ENCODE results near the gene MTIF2.
A peak's percentile ranks its signal among the peaks of the same experiment; 100 is the strongest.
"Not testable (repeated sequence)": the region's sequence is repeated elsewhere in the genome, so short reads cannot be mapped to it uniquely, and the experiment has no call there.

MTIF2 gene

DNA sequence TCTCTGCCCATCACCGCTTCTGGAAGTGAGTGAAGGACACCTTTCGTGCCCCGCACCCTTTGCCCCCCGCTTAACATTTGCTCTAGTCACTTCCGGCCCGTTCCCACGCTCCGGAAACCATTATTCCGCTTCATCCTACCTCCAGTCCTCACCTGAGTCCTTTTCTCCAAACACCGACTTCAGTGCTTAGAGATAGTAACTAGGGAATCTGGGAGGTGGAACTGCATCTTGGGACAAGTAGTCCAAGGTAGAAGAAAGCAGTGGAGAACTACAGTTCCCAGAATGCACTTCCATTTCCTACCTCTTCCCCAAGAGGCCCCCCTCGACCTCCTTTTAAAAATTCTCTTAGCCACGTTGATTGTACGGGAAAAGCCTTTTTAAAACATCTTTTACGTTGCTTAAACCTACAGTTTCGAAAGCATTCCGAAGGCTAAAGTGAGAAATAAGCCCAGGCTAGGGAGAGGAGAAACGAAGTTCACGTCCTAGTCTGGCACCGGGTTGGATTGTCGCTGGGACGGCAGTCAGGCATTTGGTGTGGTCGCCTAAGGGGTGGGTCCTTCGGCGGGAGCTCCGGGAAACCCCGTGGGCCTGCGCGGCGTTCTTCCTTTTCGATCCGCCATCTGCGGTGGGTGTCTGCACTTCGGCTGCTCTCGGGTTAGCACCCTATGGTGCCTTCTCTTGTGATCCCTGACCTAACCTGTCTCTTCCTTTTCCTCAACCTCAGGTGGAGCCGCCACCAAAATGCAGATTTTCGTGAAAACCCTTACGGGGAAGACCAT is 36.8 kb downstream of the MTIF2 start, which contains the start of the genes CLHC1 and RPS27A:
CLHC1 (minus strand) TSS at position 210 of the 779 bp plus-strand sequence. CDS start 9,882 bp downstream, outside the sequence.
RPS27A (plus strand) TSS at position 605 of the 779 bp plus-strand sequence; CDS start at position 742, 137 bp downstream.
- ChIA-PET POLR2A (ENCODE audit: low non-redundant PET) (interaction anchor here (0.5 to 1.0 kb wide), 3 partner anchors 8 to 184 kb away, joined by 3 to 4 read pairs (median 3); partner anchors contain the start of gene RTN4), CTCF (no interaction called here)
- H3K27ac ChIP-seq = peak within 1 kb of the TSS; percentile 95
- peak; percentile 95 for DNase-seq (ENCODE audit: low spot score)
- TF ChIP-seq, protein P1, sequence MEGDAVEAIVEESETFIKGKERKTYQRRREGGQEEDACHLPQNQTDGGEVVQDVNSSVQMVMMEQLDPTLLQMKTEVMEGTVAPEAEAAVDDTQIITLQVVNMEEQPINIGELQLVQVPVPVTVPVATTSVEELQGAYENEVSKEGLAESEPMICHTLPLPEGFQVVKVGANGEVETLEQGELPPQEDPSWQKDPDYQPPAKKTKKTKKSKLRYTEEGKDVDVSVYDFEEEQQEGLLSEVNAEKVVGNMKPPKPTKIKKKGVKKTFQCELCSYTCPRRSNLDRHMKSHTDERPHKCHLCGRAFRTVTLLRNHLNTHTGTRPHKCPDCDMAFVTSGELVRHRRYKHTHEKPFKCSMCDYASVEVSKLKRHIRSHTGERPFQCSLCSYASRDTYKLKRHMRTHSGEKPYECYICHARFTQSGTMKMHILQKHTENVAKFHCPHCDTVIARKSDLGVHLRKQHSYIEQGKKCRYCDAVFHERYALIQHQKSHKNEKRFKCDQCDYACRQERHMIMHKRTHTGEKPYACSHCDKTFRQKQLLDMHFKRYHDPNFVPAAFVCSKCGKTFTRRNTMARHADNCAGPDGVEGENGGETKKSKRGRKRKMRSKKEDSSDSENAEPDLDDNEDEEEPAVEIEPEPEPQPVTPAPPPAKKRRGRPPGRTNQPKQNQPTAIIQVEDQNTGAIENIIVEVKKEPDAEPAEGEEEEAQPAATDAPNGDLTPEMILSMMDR (conservative IDR thresholded peaks at IDR 0.05; ENCODE audit: low read depth) = no peak

DNA sequence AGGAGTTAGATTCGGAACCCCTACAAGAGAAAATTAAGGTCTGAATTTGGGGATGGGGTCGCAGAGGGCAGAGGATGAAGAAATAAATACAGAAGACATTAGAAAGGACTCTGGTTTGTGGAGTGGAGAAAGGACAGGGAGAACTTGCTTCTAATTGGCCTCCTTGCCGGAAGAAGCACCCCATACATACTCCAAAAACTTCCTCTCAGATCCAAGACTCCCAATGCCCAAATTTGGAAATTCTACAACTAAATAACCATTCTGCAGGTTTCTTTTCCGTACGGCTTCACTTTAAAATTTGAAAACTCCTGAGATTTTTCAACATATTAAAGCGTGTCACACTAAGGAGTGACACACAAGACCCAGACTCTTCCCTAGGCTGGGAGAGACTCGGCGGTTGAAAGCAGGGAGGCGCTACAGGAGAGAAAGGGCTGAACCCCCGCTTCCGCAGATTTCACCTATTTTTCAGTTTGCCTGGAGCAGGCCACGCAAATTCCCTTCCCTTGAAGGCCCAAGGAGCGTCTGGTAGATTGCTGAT is 37.4 kb downstream of the MTIF2 start:
- POLR2A ChIA-PET (ENCODE audit: low non-redundant PET) = interaction anchor here (0.6 kb wide), 1 partner anchor 20 kb away, joined by 8 read pairs; no protein-coding TSS in a partner anchor
- DNase-seq (ENCODE audit: low spot score) = no peak
- CTCF ChIA-PET = no interaction called here
- TF ChIP-seq, protein P1 (conservative IDR thresholded peaks at IDR 0.05; ENCODE audit: low read depth) = no peak
- peak overlapping the region; percentile 95 for H3K27ac ChIP-seq

DNA sequence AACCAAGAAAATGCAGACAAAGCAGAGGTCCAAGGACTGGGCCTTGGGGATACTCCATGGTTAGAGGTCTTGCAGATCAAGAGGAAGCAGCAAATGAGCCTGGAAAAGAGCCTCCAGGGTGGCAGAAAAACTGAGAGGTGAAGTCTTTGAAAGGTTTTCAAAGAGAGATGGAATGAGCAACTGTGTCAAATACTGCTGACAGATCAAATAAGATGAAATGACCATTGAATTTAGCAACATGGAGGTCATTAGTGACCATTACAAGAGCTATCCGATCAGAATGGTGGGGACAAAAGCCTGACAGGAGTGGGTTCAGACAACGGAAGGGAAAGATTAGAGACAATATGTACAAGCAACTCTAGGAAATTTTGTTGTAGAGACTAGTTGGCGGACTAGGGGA is 38.5 kb downstream of the MTIF2 start:
- TF ChIP-seq, protein P1 (conservative IDR thresholded peaks at IDR 0.05; ENCODE audit: low read depth) = no peak
- CTCF ChIA-PET = no interaction called here
- peak overlapping the region; percentile 50; the same call in 1 of the 2 replicates for H3K27ac ChIP-seq
- DNase-seq (ENCODE audit: low spot score) = no peak
- POLR2A ChIA-PET (ENCODE audit: low non-redundant PET) = no interaction called here

DNA sequence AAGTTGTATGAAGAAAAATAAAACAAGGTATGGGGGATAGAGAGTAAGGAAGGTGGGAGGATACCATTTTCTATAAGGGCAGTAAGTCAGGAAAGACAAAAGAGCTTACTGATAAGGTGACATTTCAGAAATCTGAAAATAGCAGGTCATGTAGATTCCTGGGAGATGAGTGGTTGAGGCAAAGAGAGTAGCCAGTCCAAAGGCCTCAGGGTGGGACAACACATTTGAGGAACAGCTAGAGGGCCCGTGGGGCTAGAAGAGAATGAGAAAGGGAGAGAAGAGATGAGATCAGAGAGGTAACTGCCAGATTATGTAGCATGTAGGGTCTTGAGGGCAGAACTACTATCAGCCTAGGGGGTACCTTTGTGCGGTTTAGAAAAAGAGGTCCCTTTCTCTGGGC is 39.8 kb downstream of the MTIF2 start:
- POLR2A ChIA-PET (ENCODE audit: low non-redundant PET) = no interaction called here
- TF ChIP-seq, protein P1 (conservative IDR thresholded peaks at IDR 0.05; ENCODE audit: low read depth) = no peak
- CTCF ChIA-PET = no interaction called here

DNA sequence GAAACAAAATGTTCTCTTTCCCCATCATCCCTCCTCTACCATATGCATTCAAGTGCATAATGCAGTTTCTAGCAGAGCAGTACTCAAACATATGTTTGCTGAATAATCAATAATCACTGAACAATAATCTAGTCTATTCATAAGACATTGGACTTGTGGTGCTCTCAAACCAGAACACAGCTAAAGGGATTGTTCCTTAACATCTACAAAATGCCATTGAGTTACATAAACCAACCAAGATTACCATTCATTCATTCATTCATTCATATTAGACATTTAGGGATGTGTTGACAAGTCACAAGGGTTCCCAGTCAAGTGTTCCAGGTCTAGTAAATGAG is 40.8 kb downstream of the MTIF2 start:
- ChIA-PET CTCF (no interaction called here), POLR2A (ENCODE audit: low non-redundant PET) (no interaction called here)
- H3K27ac ChIP-seq = no peak overlapping the region
- TF ChIP-seq, protein P1 (conservative IDR thresholded peaks at IDR 0.05; ENCODE audit: low read depth) = no peak
- DNase-seq (ENCODE audit: low spot score) = no peak

More for the DNA sequence above, 39.8 kb downstream of the MTIF2 start:
- DNase-seq (ENCODE audit: low spot score) = no peak
- H3K27ac ChIP-seq = no peak overlapping the region

DNA sequence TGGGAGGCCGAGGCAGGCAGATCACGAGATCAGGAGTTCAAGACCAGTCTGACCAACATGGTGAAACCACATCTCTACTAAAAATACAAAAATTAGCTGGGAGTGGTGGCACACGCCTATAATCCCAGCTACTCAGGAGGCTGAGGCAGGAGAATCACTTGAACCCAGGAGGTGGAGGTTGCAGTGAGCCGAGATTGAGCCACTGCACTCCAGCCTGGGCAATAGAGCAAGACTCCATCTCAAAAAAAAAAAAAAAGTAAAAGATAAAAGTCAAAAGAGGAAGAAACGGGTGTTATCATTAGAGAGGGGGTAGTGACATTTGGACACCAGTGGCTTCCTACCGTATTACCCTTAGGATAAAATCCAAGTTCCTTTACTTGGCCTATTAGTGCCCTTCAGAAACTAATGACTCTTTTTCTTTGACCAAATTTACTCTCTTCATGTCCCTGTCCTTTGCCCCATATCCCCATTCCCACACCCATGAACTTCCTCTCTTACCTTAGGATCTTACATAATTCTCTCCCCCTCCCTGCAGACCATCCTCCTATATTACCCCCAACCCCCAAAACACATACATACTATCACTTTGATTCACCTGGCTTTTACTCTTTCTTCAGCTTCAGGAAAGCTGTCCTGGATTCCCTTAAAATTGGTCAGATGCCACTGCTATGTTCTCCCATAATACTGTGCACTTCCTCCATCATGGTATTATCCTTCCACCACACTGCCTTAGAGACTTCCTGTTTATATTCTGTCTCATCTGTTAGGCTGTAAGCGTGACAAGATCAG is 41.4 kb downstream of the MTIF2 start:
- DNase-seq (ENCODE audit: low spot score); POLR2A ChIA-PET (ENCODE audit: low non-redundant PET): not testable (repeated sequence)
- CTCF ChIA-PET = interaction anchor here (0.5 kb wide), 1 partner anchor 111 kb away, joined by 4 read pairs; no protein-coding TSS in a partner anchor

More for the DNA sequence above, 41.4 kb downstream of the MTIF2 start:
- H3K27ac ChIP-seq = not testable (repeated sequence)

All from RWPE1 (cell line).